Nephron (organoid): Measurements from ENCODE around the gene EHBP1L1.

Experiments
- H3K27ac Mint-ChIP-seq, 3 experiments: 2 replicates each; pipeline ENCODE4 v1.8.0; 2020; ENCODE audit warnings: mixed read lengths in 3 of 3, mild to moderate bottlenecking in 2 of 3, moderate library complexity in 1 of 3
- H3K27me3 Mint-ChIP-seq: 2 replicates; pipeline ENCODE4 v1.8.0; 2021; ENCODE audit warnings: low read depth, mild to moderate bottlenecking, moderate library complexity, mixed read lengths
- H3K36me3 Mint-ChIP-seq: 2 replicates; pipeline ENCODE4 v1.8.0; 2020; ENCODE audit warnings: low read depth, mixed read lengths
- H3K4me1 Mint-ChIP-seq: 2 replicates; pipeline ENCODE4 v1.8.0; 2020; ENCODE audit warnings: mixed read lengths
- H3K4me3 Mint-ChIP-seq, 3 experiments: 2 replicates each; pipeline ENCODE4 v1.8.0; 2020; ENCODE audit warnings: mild to moderate bottlenecking in 3 of 3, mixed read lengths in 3 of 3, moderate library complexity in 2 of 3
- H3K9me3 Mint-ChIP-seq: 2 replicates; pipeline ENCODE4 v1.8.0; 2020; ENCODE audit warnings: mixed read lengths
- CTCF ChIP-seq, 3 experiments: fragments of 200-600 bp; sonication (generic); IDR thresholded peaks; one replicate each; pipeline ENCODE4 v1.5.0; 2021; ENCODE audit warnings: antibody characterized with exemption in 3 of 3; ENCODE audit not compliant: unreplicated experiment in 3 of 3

Gene EHBP1L1

GRCh38 chr11:65558930-65559509, 16.8 kb upstream of the EHBP1L1 start:
- no peaks in the 10 kb centered on the region for H3K9me3 Mint-ChIP-seq
- no peak for TF ChIP-seq CTCF (IDR thresholded peaks at IDR 0.05; ENCODE audit: unreplicated experiment in 3 of 3)
- no peaks in the 10 kb centered on the region for H3K36me3 Mint-ChIP-seq
- H3K4me3 Mint-ChIP-seq: peak overlapping the region; percentile 76 to 85 (median 81)
- peaks cover 3% of the 10 kb centered on the region for H3K27me3 Mint-ChIP-seq
- H3K27ac Mint-ChIP-seq: peak overlapping the region; percentile 92 to 96 (median 96)
- peaks cover 70% of the 10 kb centered on the region for H3K4me1 Mint-ChIP-seq

GRCh38 chr11:65559535-65559934, 16.3 kb upstream of the EHBP1L1 start:
- peaks cover 66% of the 10 kb centered on the region for H3K4me1 Mint-ChIP-seq
- H3K9me3 Mint-ChIP-seq: no peaks in the 10 kb centered on the region
- H3K36me3 Mint-ChIP-seq: no peaks in the 10 kb centered on the region
- H3K4me3 Mint-ChIP-seq: peak overlapping the region; percentile 76 to 85 (median 81)
- TF ChIP-seq CTCF (IDR thresholded peaks at IDR 0.05; ENCODE audit: unreplicated experiment in 3 of 3): no peak
- H3K27ac Mint-ChIP-seq: peak overlapping the region; percentile 92 to 96 (median 96)
- peaks cover 3% of the 10 kb centered on the region for H3K27me3 Mint-ChIP-seq

GRCh38 chr11:65559951-65560537, 15.8 kb upstream of the EHBP1L1 start:
- Mint-ChIP-seq H3K27me3 (peaks cover 3% of the 10 kb centered on the region), H3K9me3 (no peaks in the 10 kb centered on the region), H3K4me3 (peak overlapping the region; percentile 32 to 68 (median 48)), H3K4me1 (peaks cover 61% of the 10 kb centered on the region), H3K36me3 (no peaks in the 10 kb centered on the region), H3K27ac (peak overlapping the region; percentile 92 to 96 (median 96))
- no peak for TF ChIP-seq CTCF (IDR thresholded peaks at IDR 0.05; ENCODE audit: unreplicated experiment in 3 of 3)

GRCh38 chr11:65560555-65561418, 15.1 kb upstream of the EHBP1L1 start:
- peak overlapping the region; percentile 92 to 96 (median 96) for H3K27ac Mint-ChIP-seq
- TF ChIP-seq CTCF (IDR thresholded peaks at IDR 0.05; ENCODE audit: unreplicated experiment in 3 of 3): no peak

GRCh38 chr11:65562020-65562419, 13.8 kb upstream of the EHBP1L1 start:
- H3K27ac Mint-ChIP-seq: peak overlapping the region; percentile 58 to 96 (median 92)

More at GRCh38 chr11:65560555-65561418, 15.1 kb upstream of the EHBP1L1 start:
- H3K36me3 Mint-ChIP-seq: no peaks in the 10 kb centered on the region
- no peaks in the 10 kb centered on the region for H3K9me3 Mint-ChIP-seq
- H3K4me1 Mint-ChIP-seq: peaks cover 54% of the 10 kb centered on the region
- peaks cover 3% of the 10 kb centered on the region for H3K27me3 Mint-ChIP-seq
- H3K4me3 Mint-ChIP-seq: peak overlapping the region; percentile 32 to 68 (median 48)

More at GRCh38 chr11:65562020-65562419, 13.8 kb upstream of the EHBP1L1 start:
- H3K4me1 Mint-ChIP-seq: peaks cover 42% of the 10 kb centered on the region
- H3K27me3 Mint-ChIP-seq: peaks cover 3% of the 10 kb centered on the region
- peak overlapping the region in 2 of 3 experiments; percentile 26 to 80 for H3K4me3 Mint-ChIP-seq
- H3K9me3 Mint-ChIP-seq: no peaks in the 10 kb centered on the region
- no peaks in the 10 kb centered on the region for H3K36me3 Mint-ChIP-seq
- no peak for TF ChIP-seq CTCF (IDR thresholded peaks at IDR 0.05; ENCODE audit: unreplicated experiment in 3 of 3)
